IMR-90 (cell line): ENCODE results near the gene C10orf88.

ENCODE experiments used
- MAZ ChIP-seq: IDR thresholded peaks from 2 replicates; pipeline ENCODE4 v1.6.1; 2012; ENCODE audit warnings: low read depth, mild to moderate bottlenecking, low read length, improper control_type of control experiment, moderate library complexity, borderline replicate concordance
- MXI1 ChIP-seq: IDR thresholded peaks from 2 replicates; pipeline ENCODE4 v1.6.1; 2012; ENCODE audit warnings: low read depth, mild to moderate bottlenecking, low read length, moderate library complexity, borderline replicate concordance
- POLR2A ChIP-seq: IDR thresholded peaks from 2 replicates; pipeline ENCODE4 v1.6.1; 2012; ENCODE audit warnings: mild to moderate bottlenecking, low read depth, low read length
- SMC3 ChIP-seq: fragments of 150-350 bp; IDR thresholded peaks from 2 replicates; pipeline ENCODE4 v1.6.1; 2016; ENCODE audit warnings: low read depth, mild to moderate bottlenecking, antibody characterized with exemption, low read length, moderate library complexity
- TF ChIP-seq, protein P1 (sequence below): fragments of 150-350 bp; IDR thresholded peaks from 2 replicates; pipeline ENCODE4 v1.6.1; 2017; ENCODE audit warnings: mild to moderate bottlenecking, antibody characterized with exemption, low read length, low read depth
- TF ChIP-seq, protein P2 (sequence below): conservative IDR thresholded peaks from 2 replicates; pipeline ENCODE4 v1.5.1; 2012; ENCODE audit warnings: mild to moderate bottlenecking, low read depth, low read length, improper control_type of control experiment

DNA sequence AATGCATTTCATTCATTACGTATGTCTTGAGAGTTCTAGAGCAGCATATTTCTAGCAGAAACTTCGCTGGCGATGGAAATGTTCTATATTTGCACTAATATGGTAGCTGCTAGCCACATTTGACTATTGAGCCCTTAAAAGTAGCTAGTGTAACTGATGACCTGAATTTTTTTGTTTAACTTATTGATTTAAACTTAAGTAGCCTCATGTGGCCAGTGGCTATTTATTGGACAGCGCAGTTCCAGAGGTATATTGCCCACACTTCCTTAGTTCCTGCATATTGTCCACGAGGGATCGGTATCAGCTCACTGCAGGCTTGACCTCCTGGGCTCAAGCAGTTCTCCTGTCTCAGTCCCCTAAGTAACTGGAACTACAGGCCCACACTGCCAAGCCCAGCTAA, 29.9 kb upstream of the C10orf88 start:
- TF ChIP-seq MXI1 = no peak
- TF ChIP-seq, protein P1, sequence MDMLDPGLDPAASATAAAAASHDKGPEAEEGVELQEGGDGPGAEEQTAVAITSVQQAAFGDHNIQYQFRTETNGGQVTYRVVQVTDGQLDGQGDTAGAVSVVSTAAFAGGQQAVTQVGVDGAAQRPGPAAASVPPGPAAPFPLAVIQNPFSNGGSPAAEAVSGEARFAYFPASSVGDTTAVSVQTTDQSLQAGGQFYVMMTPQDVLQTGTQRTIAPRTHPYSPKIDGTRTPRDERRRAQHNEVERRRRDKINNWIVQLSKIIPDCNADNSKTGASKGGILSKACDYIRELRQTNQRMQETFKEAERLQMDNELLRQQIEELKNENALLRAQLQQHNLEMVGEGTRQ = no peak
- TF ChIP-seq, protein P2, sequence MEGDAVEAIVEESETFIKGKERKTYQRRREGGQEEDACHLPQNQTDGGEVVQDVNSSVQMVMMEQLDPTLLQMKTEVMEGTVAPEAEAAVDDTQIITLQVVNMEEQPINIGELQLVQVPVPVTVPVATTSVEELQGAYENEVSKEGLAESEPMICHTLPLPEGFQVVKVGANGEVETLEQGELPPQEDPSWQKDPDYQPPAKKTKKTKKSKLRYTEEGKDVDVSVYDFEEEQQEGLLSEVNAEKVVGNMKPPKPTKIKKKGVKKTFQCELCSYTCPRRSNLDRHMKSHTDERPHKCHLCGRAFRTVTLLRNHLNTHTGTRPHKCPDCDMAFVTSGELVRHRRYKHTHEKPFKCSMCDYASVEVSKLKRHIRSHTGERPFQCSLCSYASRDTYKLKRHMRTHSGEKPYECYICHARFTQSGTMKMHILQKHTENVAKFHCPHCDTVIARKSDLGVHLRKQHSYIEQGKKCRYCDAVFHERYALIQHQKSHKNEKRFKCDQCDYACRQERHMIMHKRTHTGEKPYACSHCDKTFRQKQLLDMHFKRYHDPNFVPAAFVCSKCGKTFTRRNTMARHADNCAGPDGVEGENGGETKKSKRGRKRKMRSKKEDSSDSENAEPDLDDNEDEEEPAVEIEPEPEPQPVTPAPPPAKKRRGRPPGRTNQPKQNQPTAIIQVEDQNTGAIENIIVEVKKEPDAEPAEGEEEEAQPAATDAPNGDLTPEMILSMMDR = no peak
- TF ChIP-seq POLR2A = no peak
- no peak for TF ChIP-seq MAZ
- TF ChIP-seq SMC3 = no peak
